ENCODE data around the gene EHBP1L1.

The EHBP1L1 gene

GRCh38 chr11:65571420-65571819 lies 4.4 kb upstream of the EHBP1L1 start:
- peak overlapping the region; percentile 98 to 99 for H3K4me3 ChIP-seq (replicated peaks in 1 of 2; ENCODE audit: low read depth in 2 of 2, low read length in 2 of 2)
- DNase-seq (ENCODE audit: low read depth in 2 of 2), result no peak
- TF ChIP-seq CTCF (IDR thresholded peaks at IDR 0.05; ENCODE audit: low read depth, low read length), result no peak

- TF ChIP-seq CTCF (IDR thresholded peaks at IDR 0.05; ENCODE audit: low read depth, low read length), result peak; percentile 40
Measured at GRCh38 chr11:65571940-65572339, 3.9 kb upstream of the EHBP1L1 start.

GRCh38 chr11:65572356-65573051 lies 3.3 kb upstream of the EHBP1L1 start, which contains the start of gene FAM89B:
TSS of gene FAM89B (plus strand) at chr11:65572538. CDS start at chr11:65572670, 132 bp downstream.
- peak within 1 kb of the TSS; percentile 98 to 99 for H3K4me3 ChIP-seq (replicated peaks in 1 of 2; ENCODE audit: low read depth in 2 of 2, low read length in 2 of 2)
- peak; percentile 83 to 87 for DNase-seq (ENCODE audit: low read depth in 2 of 2)
- no peak for TF ChIP-seq CTCF (IDR thresholded peaks at IDR 0.05; ENCODE audit: low read depth, low read length)

More at GRCh38 chr11:65571940-65572339, 3.9 kb upstream of the EHBP1L1 start:
- peak; percentile 54 to 56 for DNase-seq (ENCODE audit: low read depth in 2 of 2)
- H3K4me3 ChIP-seq (replicated peaks in 1 of 2; ENCODE audit: low read depth in 2 of 2, low read length in 2 of 2), result peak overlapping the region; percentile 66 to 67

- TF ChIP-seq CTCF (IDR thresholded peaks at IDR 0.05; ENCODE audit: low read depth, low read length), result no peak
- no peak for DNase-seq (ENCODE audit: low read depth in 2 of 2)
- peak overlapping the region; percentile 66 to 67 for H3K4me3 ChIP-seq (replicated peaks in 1 of 2; ENCODE audit: low read depth in 2 of 2, low read length in 2 of 2)
Measured at GRCh38 chr11:65573391-65574079, 2.3 kb upstream of the EHBP1L1 start.

GRCh38 chr11:65574109-65574810 lies 1.6 kb upstream of the EHBP1L1 start:
- peak; percentile 59 for TF ChIP-seq CTCF (IDR thresholded peaks at IDR 0.05; ENCODE audit: low read depth, low read length)
- DNase-seq (ENCODE audit: low read depth in 2 of 2), result peak; percentile 95 to 98
- peak overlapping the region; percentile 66 to 74 for H3K4me3 ChIP-seq (replicated peaks in 1 of 2; ENCODE audit: low read depth in 2 of 2, low read length in 2 of 2)

- DNase-seq (ENCODE audit: low read depth in 2 of 2), result peak in 1 of 2 donors; percentile 34
- no peak for TF ChIP-seq CTCF (IDR thresholded peaks at IDR 0.05; ENCODE audit: low read depth, low read length)
- H3K4me3 ChIP-seq (replicated peaks in 1 of 2; ENCODE audit: low read depth in 2 of 2, low read length in 2 of 2), result peak overlapping the region; percentile 53 to 74
Measured at GRCh38 chr11:65574811-65575567, 864 bp upstream of the EHBP1L1 start.
